ENCODE results near the gene FTO. TPM values are rescaled to one million over a fixed set of nuclear protein-coding genes. Genes with fewer than 3 reads are reported as not detected.

FTO gene
- total and polyA plus RNA-seq, 2 of the 8 experiments (the other 6 are each of a cell fraction or from before 2014, with no cell fraction given), result 34.5 to 59.8 TPM

DNA sequence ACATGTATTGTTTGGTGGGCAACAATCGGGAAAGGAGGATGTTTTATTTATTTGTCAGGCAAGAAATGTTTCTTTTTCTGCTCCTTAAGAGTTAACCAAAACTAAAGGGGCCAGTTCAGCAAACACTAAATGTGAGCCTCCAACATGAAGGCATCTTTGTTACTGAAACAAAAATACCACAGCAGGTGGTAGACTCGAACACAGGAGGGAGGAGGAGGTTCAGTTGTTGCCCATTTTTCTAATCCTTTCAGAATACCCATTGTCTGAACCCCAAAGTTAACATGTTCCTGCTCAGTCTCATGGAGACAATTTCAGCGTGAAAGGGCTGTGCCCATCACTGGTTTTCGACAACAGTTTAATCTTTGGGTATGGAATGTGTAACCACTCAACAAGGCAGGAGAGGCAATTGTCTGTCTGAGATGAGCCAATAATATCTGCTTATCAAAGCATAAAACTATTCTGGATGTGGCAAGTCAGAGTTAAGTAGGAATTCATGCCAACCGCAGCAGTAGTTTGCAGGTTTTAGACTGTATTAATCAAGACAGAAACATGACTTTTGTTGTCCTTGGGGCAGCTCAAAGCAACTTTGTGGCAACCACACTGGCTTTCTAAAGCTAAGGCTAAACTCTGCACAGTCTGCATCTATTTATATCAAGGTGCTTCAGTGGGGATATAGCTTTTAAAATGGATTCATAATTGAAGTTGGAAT is 211.7 kb downstream of the FTO start (continued):
- TF ChIP-seq NRF1 (IDR thresholded peaks at IDR 0.05; ENCODE audit: low read depth, low read length), result no peak
- TF ChIP-seq SIN3A (conservative IDR thresholded peaks at IDR 0.05 in 1 of 2, IDR thresholded peaks at IDR 0.05 in 1 of 2; ENCODE audit: low read depth in 1 of 2, low read length in 2 of 2), result no peak
- TF ChIP-seq SAP30 (IDR thresholded peaks at IDR 0.05; ENCODE audit: insufficient read depth, insufficient replicate concordance, low read length), result no peak
- no peak for TF ChIP-seq ZNF274 (IDR thresholded peaks at IDR 0.05; ENCODE audit: borderline replicate concordance, extremely low read depth, low read length)
- no peak for TF ChIP-seq BRCA1 (IDR thresholded peaks at IDR 0.05; ENCODE audit: low read depth, low read length)
- TF ChIP-seq RBBP5 (IDR thresholded peaks at IDR 0.05; ENCODE audit: borderline replicate concordance, low read depth, low read length), result no peak
- TF ChIP-seq HDAC2 (IDR thresholded peaks at IDR 0.05; ENCODE audit: borderline replicate concordance in 1 of 2, low read depth in 2 of 2, low read length in 2 of 2), result no peak
- no peak for TF ChIP-seq PHF8 (conservative IDR thresholded peaks at IDR 0.05; ENCODE audit: low read depth, low read length)
- no peak for TF ChIP-seq TAF1 (IDR thresholded peaks at IDR 0.05; ENCODE audit: low read depth, low read length)

All from H1 (cell line).